H1 (cell line): ENCODE data around the gene MAPRE2. TPM values are rescaled to one million over a fixed set of nuclear protein-coding genes. Genes with fewer than 3 reads are reported as not detected.

Source experiments
- CTCF ChIA-PET: fragments of 300-600 bp; sonication (Branson Sonifier 250); formaldehyde crosslinking; loops from one replicate; lab custom pipeline; 2021; ENCODE audit not compliant: partially characterized antibody; lab: Charles Lee
- POLR2A ChIA-PET: fragments of 300-600 bp; sonication (Branson Sonifier 250); formaldehyde crosslinking; loops from one replicate; lab custom pipeline; 2021; ENCODE audit warnings: inconsistent platforms; ENCODE audit not compliant: partially characterized antibody; lab: Charles Lee
- DNase-seq, 2 experiments: peaks; one replicate each; pipeline versions ENCODE4 v3.0.0 to v3.0.0-alpha.2; 2010 to 2022; ENCODE audit warnings: low spot score in 2 of 2, low read depth in 1 of 2, mixed read lengths in 1 of 2
- FAIRE-seq: peaks from 2 replicates; lab custom pipeline; 2011; peaks lifted over from hg19 to GRCh38; lab: Jason Lieb, UNC
- H2AFZ ChIP-seq: 2 replicates; pipeline ENCODE4 v1.8.1; 2012; ENCODE audit warnings: low read length, inconsistent platforms
- H2AK5ac ChIP-seq: 2 replicates; pipeline ENCODE4 v1.6.1; 2013; ENCODE audit warnings: low read depth, low read length
- H2BK120ac ChIP-seq: replicated peaks from 2 replicates; pipeline ENCODE3; 2013; ENCODE audit warnings: low read depth, low read length, inconsistent platforms
- H2BK12ac ChIP-seq: 2 replicates; pipeline ENCODE4 v1.6.1; 2013; ENCODE audit warnings: low read depth, low read length
- H2BK15ac ChIP-seq: 2 replicates; pipeline ENCODE4 v1.6.1; 2013; ENCODE audit warnings: low read length
- H2BK20ac ChIP-seq: 2 replicates; pipeline ENCODE4 v1.6.1; 2013; ENCODE audit warnings: low read length
- H2BK5ac ChIP-seq: 2 replicates; pipeline ENCODE4 v1.6.1; 2013; ENCODE audit warnings: low read depth, low read length
- H3K14ac ChIP-seq: 2 replicates; pipeline ENCODE4 v1.6.1; 2013; ENCODE audit warnings: inconsistent platforms; ENCODE audit not compliant: insufficient read length
- H3K18ac ChIP-seq: 2 replicates; pipeline ENCODE4 v1.6.1; 2013; ENCODE audit warnings: low read length; ENCODE audit errors: extremely low read depth
- H3K23ac ChIP-seq: 2 replicates; pipeline ENCODE4 v1.6.1; 2013; ENCODE audit warnings: inconsistent platforms; ENCODE audit not compliant: insufficient read length
- H3K23me2 ChIP-seq: 2 replicates; pipeline ENCODE4 v1.6.1; 2013; ENCODE audit warnings: low read depth, low read length
- H3K27ac ChIP-seq: 2 replicates; pipeline ENCODE4 v1.6.1; 2011; ENCODE audit warnings: low read depth, low read length, inconsistent platforms
- H3K27me3 ChIP-seq, 4 experiments: replicated peaks in 1 of 4; 1 replicate in 1 of 4; 2 replicates in 3 of 4; pipeline versions ENCODE4 v1.6.1 to v1.8.1; 2011 to 2013; ENCODE audit warnings: low read length in 3 of 4, mild to moderate bottlenecking in 3 of 4, inconsistent platforms in 2 of 4, mixed read lengths in 2 of 4, moderate library complexity in 1 of 4; ENCODE audit not compliant: control insufficient read depth in 3 of 4, insufficient read depth in 3 of 4; ENCODE audit errors: extremely low read depth in 1 of 4
- H3K36me3 ChIP-seq, 4 experiments: 2 replicates each; pipeline versions ENCODE4 v1.6.1 to v1.8.1; 2011 to 2013; ENCODE audit warnings: mild to moderate bottlenecking in 4 of 4, low read length in 3 of 4, moderate library complexity in 2 of 4, control low read depth in 1 of 4, inconsistent platforms in 1 of 4; ENCODE audit not compliant: insufficient read depth in 4 of 4, control insufficient read depth in 2 of 4
- H3K4ac ChIP-seq: replicated peaks from 2 replicates; pipeline ENCODE3; 2013; ENCODE audit warnings: low read length, low read depth, mixed read lengths, inconsistent platforms; ENCODE audit not compliant: insufficient read length
- H3K4me1 ChIP-seq, 4 experiments: replicated peaks in 1 of 4; 1 replicate in 1 of 4; 2 replicates in 3 of 4; pipeline versions ENCODE4 v1.6.1 to v1.8.1; 2011 to 2013; ENCODE audit warnings: low read length in 3 of 4, inconsistent platforms in 2 of 4, mixed read lengths in 1 of 4; ENCODE audit not compliant: insufficient read depth in 4 of 4, control insufficient read depth in 3 of 4
- H3K4me2 ChIP-seq, 2 experiments: 2 replicates each; pipeline versions ENCODE4 v1.6.1 to v1.8.1; 2011 to 2013; ENCODE audit warnings: low read depth in 2 of 2, low read length in 2 of 2, control low read depth in 1 of 2, inconsistent platforms in 1 of 2, mild to moderate bottlenecking in 1 of 2; ENCODE audit not compliant: insufficient read depth in 1 of 2
- H3K4me3 ChIP-seq, 4 experiments: fragments of 200-600, 300-600 bp in 1 of 4; sonication (generic), shearing (Covaris generic), sonication (Bioruptor Twin) in 1 of 4; 2 replicates each; pipeline versions ENCODE4 v1.5.1 to v1.8.1; 2011 to 2016; ENCODE audit warnings: low read length in 4 of 4, low read depth in 3 of 4, control low read depth in 2 of 4, inconsistent platforms in 2 of 4, mild to moderate bottlenecking in 2 of 4, mixed read lengths in 1 of 4, moderate library complexity in 1 of 4; ENCODE audit not compliant: insufficient read depth in 2 of 4; ENCODE audit errors: extremely low read depth in 1 of 4
- H3K56ac ChIP-seq: replicated peaks from 2 replicates; pipeline ENCODE3; 2013; ENCODE audit warnings: low read depth, mild to moderate bottlenecking, mixed read lengths, low read length, inconsistent platforms; ENCODE audit not compliant: insufficient read length
- H3K79me1 ChIP-seq: 2 replicates; pipeline ENCODE4 v1.6.1; 2013; ENCODE audit warnings: low read depth, low read length, control low read depth
- H3K79me2 ChIP-seq, 2 experiments: 2 replicates each; pipeline versions ENCODE4 v1.6.1 to v1.8.1; 2012 to 2013; ENCODE audit warnings: low read length in 2 of 2, mild to moderate bottlenecking in 2 of 2, inconsistent platforms in 1 of 2; ENCODE audit not compliant: insufficient read depth in 2 of 2, control insufficient read depth in 1 of 2
- H3K9ac ChIP-seq, 4 experiments: replicated peaks in 1 of 4; 1 replicate in 1 of 4; 2 replicates in 3 of 4; pipeline versions ENCODE4 v1.6.1 to v1.8.1; 2011 to 2013; ENCODE audit warnings: low read depth in 3 of 4, low read length in 3 of 4, control low read depth in 2 of 4, mild to moderate bottlenecking in 2 of 4, moderate library complexity in 2 of 4, inconsistent platforms in 1 of 4; ENCODE audit errors: extremely low read depth in 1 of 4
- H3K9me3 ChIP-seq, 2 experiments: 2 replicates each; pipeline versions ENCODE4 v1.6.1 to v1.8.1; 2012 to 2013; ENCODE audit warnings: mild to moderate bottlenecking in 2 of 2, moderate library complexity in 2 of 2, control low read depth in 1 of 2, inconsistent platforms in 1 of 2, low read depth in 1 of 2, low read length in 1 of 2, mixed read lengths in 1 of 2; ENCODE audit not compliant: insufficient read depth in 2 of 2
- H4K20me1 ChIP-seq, 2 experiments: replicated peaks in 1 of 2; 2 replicates each; pipeline versions ENCODE3 to v1.8.1; 2011 to 2013; ENCODE audit warnings: inconsistent platforms in 2 of 2, low read length in 2 of 2, mild to moderate bottlenecking in 1 of 2; ENCODE audit not compliant: insufficient read depth in 2 of 2, control insufficient read depth in 1 of 2
- H4K5ac ChIP-seq: 2 replicates; pipeline ENCODE4 v1.6.1; 2013; ENCODE audit warnings: low read length, low read depth, mixed read lengths, inconsistent platforms; ENCODE audit not compliant: insufficient read length
- H4K8ac ChIP-seq: 2 replicates; pipeline ENCODE4 v1.8.0; 2013; ENCODE audit warnings: mild to moderate bottlenecking, moderate library complexity, low read length, inconsistent platforms; ENCODE audit not compliant: insufficient read depth; ENCODE audit errors: extremely low read depth
- H4K91ac ChIP-seq: replicated peaks from 2 replicates; pipeline ENCODE3; 2013; ENCODE audit warnings: low read length, mixed read lengths, inconsistent platforms; ENCODE audit not compliant: insufficient read length
- CREB1 ChIP-seq: IDR thresholded peaks from 2 replicates; pipeline ENCODE4 v1.6.1; 2012; ENCODE audit warnings: inconsistent platforms
- CTBP2 ChIP-seq: IDR thresholded peaks from 2 replicates; pipeline ENCODE4 v1.7.0; 2011; ENCODE audit warnings: borderline replicate concordance, mild to moderate bottlenecking, moderate library complexity, mixed read lengths, low read length; ENCODE audit not compliant: insufficient read depth, insufficient read length
- PHF8 ChIP-seq: fragments of 200-600 bp; sonication (generic); conservative IDR thresholded peaks from 2 replicates; pipeline ENCODE4 v1.7.1; 2012; ENCODE audit warnings: low read depth, mild to moderate bottlenecking, inconsistent platforms, low read length, moderate library complexity
- RAD21 ChIP-seq, 2 experiments: IDR thresholded peaks in 1 of 2; conservative IDR thresholded peaks in 1 of 2; 2 replicates each; pipeline ENCODE4 v1.6.1; 2011; ENCODE audit warnings: low read depth in 2 of 2, low read length in 2 of 2, improper control_type of control experiment in 1 of 2, inconsistent platforms in 1 of 2, mild to moderate bottlenecking in 1 of 2, moderate library complexity in 1 of 2
- SAP30 ChIP-seq: fragments of 300-600 bp; sonication (generic); IDR thresholded peaks from 2 replicates; pipeline ENCODE4 v1.7.1; 2012; ENCODE audit warnings: low read length, moderate library complexity, mild to moderate bottlenecking, inconsistent platforms; ENCODE audit not compliant: insufficient read depth, insufficient replicate concordance
- SP1 ChIP-seq: IDR thresholded peaks from 2 replicates; pipeline ENCODE4 v1.6.1; 2011; ENCODE audit warnings: low read depth, low read length
- WGBS, 2 experiments: shearing (Covaris generic) in 1 of 2; methylation state at CpG; one replicate each; pipeline versions ENCODE4 v1.1.6 to v1.1.7; 2013 to 2015; ENCODE audit warnings: low lambda C conversion rate in 2 of 2, mixed read lengths in 2 of 2, inconsistent platforms in 1 of 2, low coverage in 1 of 2, missing lambda C conversion rate in 1 of 2; ENCODE audit not compliant: insufficient replicate concordance in 2 of 2, insufficient coverage in 1 of 2, insufficient read length in 1 of 2; ENCODE audit errors: extremely low coverage in 1 of 2, missing lambda C conversion rate in 1 of 2; 5-methylcytosine and 5-hydroxymethylcytosine counted together
- polyA plus RNA-seq, 7 experiments: library from polyadenylated mRNA; depleted of rRNA in 3 of 7; stranded (reverse) in 5 of 7; unstranded in 2 of 7; fragments of >200 nt in 5 of 7; fragments of 200-250 nt in 2 of 7; gene quantifications; 1 replicate in 5 of 7; 2 replicates in 1 of 7; 4 replicates in 1 of 7; pipeline versions ENCODE4 v1.2.1 to v1.2.3, GENCODE V29; 2011 to 2013; ENCODE audit warnings: missing spikeins in 2 of 7, mixed read lengths in 2 of 7
- total RNA-seq: library from RNA; stranded (reverse); fragmentation: NEBNext Ultra II Directional; extraction: Animal tissue kit (Norgen Biotek cat#: 25700); gene quantifications from 2 replicates; pipeline ENCODE4 v1.2.1, GENCODE V29; 2021
- TF ChIP-seq, protein P1 (sequence below), 3 experiments: IDR thresholded peaks; 1 replicate in 2 of 3; 2 replicates in 1 of 3; pipeline versions ENCODE4 v1.5.1 to v1.6.1; 2011; ENCODE audit warnings: low read length in 3 of 3, mild to moderate bottlenecking in 3 of 3, inconsistent platforms in 2 of 3, low read depth in 1 of 3, moderate library complexity in 1 of 3; ENCODE audit not compliant: insufficient read depth in 1 of 3; ENCODE audit errors: control extremely low read depth in 1 of 3
- TF ChIP-seq, protein P2 (sequence below): IDR thresholded peaks from 2 replicates; pipeline ENCODE4 v1.6.1; 2011; ENCODE audit warnings: low read length, improper control_type of control experiment
- TF ChIP-seq, protein P3 (sequence below): IDR thresholded peaks from 2 replicates; pipeline ENCODE4 v1.6.1; 2012; ENCODE audit warnings: inconsistent platforms

The MAPRE2 gene
- total and polyA plus RNA-seq, 2 of the 8 experiments (the other 6 are each of a cell fraction or from before 2014, with no cell fraction given) = 32.6 to 33.1 TPM

DNA sequence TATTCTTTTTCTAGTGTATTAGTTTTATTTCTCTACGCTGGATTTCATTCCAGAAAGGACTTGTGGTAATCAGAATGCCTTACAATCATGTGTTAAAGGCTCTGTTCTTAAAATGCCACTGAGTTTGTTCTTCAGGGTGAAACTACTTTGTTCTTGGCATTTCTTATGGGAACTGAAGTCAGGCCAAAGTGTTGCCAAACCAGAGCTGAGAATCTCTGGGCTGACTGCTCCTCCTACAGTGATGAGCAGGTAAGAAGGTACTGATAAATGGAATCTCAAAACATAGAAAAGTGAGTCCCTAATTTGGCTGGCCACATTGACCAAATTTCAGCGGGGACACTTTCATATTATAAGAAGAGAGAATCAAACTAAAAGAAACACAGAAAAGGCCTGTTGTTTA, 144.6 kb downstream of the MAPRE2 start:
- no peak overlapping the region for H4K5ac ChIP-seq
- FAIRE-seq = no peak
- H4K20me1 ChIP-seq = no peaks in the 10 kb centered on the region
- no peak overlapping the region for H2BK15ac ChIP-seq
- no peak overlapping the region for H3K14ac ChIP-seq
- no peaks in the 10 kb centered on the region for H3K79me2 ChIP-seq
- H2AK5ac ChIP-seq = no peak overlapping the region
- H3K18ac ChIP-seq = no peak overlapping the region
- H3K9ac ChIP-seq = no peak overlapping the region
- no peak overlapping the region for H3K4me2 ChIP-seq
- H3K23ac ChIP-seq = no peak overlapping the region
- no peaks in the 10 kb centered on the region for H3K79me1 ChIP-seq
- no peaks in the 10 kb centered on the region for H3K9me3 ChIP-seq
- H3K4me1 ChIP-seq = peaks cover 0 to 5% (median 2%) of the 10 kb centered on the region in 4 experiments; a peak in 3 of 7 replicates
- no peak overlapping the region for H3K27ac ChIP-seq
- WGBS, 2 experiments = 92% methylated on average over 2 of the region's 2 CpGs; no CpG with 5 or more reads in 1 of the 2 experiments
- no peak overlapping the region for H2BK5ac ChIP-seq
- no peaks in the 10 kb centered on the region for H3K36me3 ChIP-seq
- no peak overlapping the region for H2BK120ac ChIP-seq
- H3K56ac ChIP-seq = no peak overlapping the region
- H4K8ac ChIP-seq = no peak overlapping the region
- no peak overlapping the region for H2AFZ ChIP-seq
- no peak overlapping the region for H2BK12ac ChIP-seq
- no peaks in the 10 kb centered on the region for H3K27me3 ChIP-seq
- no peak overlapping the region for H3K4me3 ChIP-seq
- CTCF ChIA-PET = interaction anchor here (0.7 to 2.1 kb wide), 6 partner anchors 10 to 179 kb away, joined by 3 to 7 read pairs (median 3); no protein-coding TSS in a partner anchor
- H3K4ac ChIP-seq = no peak overlapping the region
- no peak for DNase-seq
- H4K91ac ChIP-seq = no peak overlapping the region
- H2BK20ac ChIP-seq = no peak overlapping the region
- POLR2A ChIA-PET = interaction anchor here (1.8 kb wide), 1 partner anchor 11 kb away, joined by 5 read pairs; no protein-coding TSS in a partner anchor
- H3K23me2 ChIP-seq = no peaks in the 10 kb centered on the region
- TF ChIP-seq RAD21 (IDR thresholded peaks at IDR 0.05 in 1 of 2, conservative IDR thresholded peaks at IDR 0.05 in 1 of 2; ENCODE audit: low read depth in 2 of 2, low read length in 2 of 2) (peak; percentile 31 to 50), SAP30 (no peak), PHF8 (no peak), CREB1 (no peak), SP1 (no peak), CTBP2 (no peak)
- TF ChIP-seq, protein P1, sequence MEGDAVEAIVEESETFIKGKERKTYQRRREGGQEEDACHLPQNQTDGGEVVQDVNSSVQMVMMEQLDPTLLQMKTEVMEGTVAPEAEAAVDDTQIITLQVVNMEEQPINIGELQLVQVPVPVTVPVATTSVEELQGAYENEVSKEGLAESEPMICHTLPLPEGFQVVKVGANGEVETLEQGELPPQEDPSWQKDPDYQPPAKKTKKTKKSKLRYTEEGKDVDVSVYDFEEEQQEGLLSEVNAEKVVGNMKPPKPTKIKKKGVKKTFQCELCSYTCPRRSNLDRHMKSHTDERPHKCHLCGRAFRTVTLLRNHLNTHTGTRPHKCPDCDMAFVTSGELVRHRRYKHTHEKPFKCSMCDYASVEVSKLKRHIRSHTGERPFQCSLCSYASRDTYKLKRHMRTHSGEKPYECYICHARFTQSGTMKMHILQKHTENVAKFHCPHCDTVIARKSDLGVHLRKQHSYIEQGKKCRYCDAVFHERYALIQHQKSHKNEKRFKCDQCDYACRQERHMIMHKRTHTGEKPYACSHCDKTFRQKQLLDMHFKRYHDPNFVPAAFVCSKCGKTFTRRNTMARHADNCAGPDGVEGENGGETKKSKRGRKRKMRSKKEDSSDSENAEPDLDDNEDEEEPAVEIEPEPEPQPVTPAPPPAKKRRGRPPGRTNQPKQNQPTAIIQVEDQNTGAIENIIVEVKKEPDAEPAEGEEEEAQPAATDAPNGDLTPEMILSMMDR (IDR thresholded peaks at IDR 0.05; ENCODE audit: control extremely low read depth in 1 of 3, insufficient read depth in 1 of 3, low read depth in 1 of 3, low read length in 3 of 3) = peak in 1 of 3 experiments; percentile 17; a peak in 1 of 4 replicates
- TF ChIP-seq, protein P2, sequence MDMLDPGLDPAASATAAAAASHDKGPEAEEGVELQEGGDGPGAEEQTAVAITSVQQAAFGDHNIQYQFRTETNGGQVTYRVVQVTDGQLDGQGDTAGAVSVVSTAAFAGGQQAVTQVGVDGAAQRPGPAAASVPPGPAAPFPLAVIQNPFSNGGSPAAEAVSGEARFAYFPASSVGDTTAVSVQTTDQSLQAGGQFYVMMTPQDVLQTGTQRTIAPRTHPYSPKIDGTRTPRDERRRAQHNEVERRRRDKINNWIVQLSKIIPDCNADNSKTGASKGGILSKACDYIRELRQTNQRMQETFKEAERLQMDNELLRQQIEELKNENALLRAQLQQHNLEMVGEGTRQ = no peak
- TF ChIP-seq, protein P3, sequence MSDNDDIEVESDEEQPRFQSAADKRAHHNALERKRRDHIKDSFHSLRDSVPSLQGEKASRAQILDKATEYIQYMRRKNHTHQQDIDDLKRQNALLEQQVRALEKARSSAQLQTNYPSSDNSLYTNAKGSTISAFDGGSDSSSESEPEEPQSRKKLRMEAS = no peak
